ENCODE data around the gene MRPL38. TPM values are rescaled to one million over a fixed set of nuclear protein-coding genes. Genes with fewer than 3 reads are reported as not detected.
"Not testable (repeated sequence)": the region's sequence is repeated elsewhere in the genome, so short reads cannot be mapped to it uniquely, and the experiment has no call there.

Gene MRPL38
- total RNA-seq, 2 experiments from 2014 or later = 109 to 117 TPM

DNA sequence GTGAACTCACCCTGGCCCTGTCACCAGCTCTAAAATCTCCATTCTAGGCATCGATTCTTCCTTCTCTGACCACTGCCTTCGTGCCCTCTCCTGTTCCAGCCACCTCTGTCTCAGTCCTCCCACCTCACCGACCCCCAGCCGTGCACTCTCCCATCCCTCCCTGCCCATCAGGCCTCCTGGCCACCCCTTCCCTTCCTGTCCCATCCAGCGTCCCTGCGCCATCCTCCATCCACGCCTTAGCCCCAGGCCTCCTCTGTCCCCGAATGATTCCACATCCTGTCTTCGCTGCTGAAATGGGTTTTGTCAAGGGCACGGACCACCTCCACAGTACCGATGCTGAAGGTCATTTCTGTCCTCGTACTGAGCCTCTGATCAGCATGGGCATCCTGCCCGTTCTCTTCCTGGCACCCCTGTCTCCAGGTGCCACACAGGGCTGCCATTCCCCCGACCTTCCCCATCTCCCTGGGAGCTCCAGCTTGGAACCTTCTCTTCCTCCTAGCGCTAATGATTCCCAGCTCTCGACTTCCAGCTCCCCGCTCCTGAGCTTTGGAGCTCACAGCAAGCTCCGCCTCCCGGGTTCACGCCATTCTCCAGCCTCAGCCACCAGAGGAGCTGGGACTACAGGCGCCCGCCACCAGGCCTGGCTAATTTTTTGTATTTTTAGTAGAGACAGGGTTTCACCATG lies 10.5 kb downstream of the MRPL38 start:
- Mint-ChIP-seq H3K4me1 (ENCODE audit: low read depth) (peaks cover 26% of the 10 kb centered on the region), H3K9me3 (no peaks in the 10 kb centered on the region), H3K36me3 (ENCODE audit: low read depth) (peaks cover 19% of the 10 kb centered on the region), H3K27ac (no peak overlapping the region), H3K4me3 (no peak overlapping the region), H3K27me3 (ENCODE audit: low read depth) (no peaks in the 10 kb centered on the region)
- intact Hi-C loops (cut with micrococcal nuclease) = no loop called here
- no peak for DNase-seq
- CTCF ChIA-PET = interaction anchor here (0.9 to 3.0 kb wide), 5 partner anchors 10 to 141 kb away, joined by 3 to 14 read pairs (median 6); partner anchors contain the start of gene MRPL38

DNA sequence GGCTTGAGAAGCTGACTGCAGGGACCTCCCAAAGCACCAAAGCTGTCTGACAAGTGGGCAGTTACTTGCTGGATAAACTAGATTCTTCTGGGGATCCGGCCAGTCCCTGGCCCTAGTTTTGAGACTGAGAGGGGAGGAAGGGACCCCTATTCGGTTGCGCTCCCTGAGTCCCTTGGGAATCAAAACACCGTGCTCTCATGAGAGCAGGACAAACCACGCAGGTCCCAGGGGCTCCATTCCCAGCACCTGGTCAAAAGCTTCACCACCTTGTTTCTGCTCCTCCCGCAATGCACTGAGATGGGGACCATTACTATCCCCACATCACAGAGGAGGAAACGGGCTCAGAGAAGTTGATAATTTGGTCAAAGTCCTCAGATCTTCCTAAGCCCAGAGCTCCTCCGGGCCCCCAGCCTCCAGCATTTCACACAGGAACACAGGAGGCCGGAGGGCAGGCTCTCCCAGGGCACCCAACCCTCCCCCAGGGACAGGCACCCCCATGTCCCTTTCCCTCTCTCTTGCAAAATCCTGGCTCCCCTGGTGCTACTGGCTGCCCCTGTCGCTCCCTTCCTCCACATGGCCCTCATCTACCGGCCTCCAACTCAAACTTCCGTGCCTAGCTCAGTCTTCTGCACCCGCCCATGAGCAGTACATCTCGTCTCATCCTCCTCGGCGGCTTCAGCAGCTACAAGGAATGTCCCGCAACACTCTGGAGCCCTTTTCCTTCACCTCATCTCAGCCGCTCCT lies 11.2 kb downstream of the MRPL38 start:
- intact Hi-C loops (cut with micrococcal nuclease) = no loop called here
- H3K36me3 Mint-ChIP-seq (ENCODE audit: low read depth) = peaks cover 16% of the 10 kb centered on the region
- H3K27ac Mint-ChIP-seq = no peak overlapping the region
- CTCF ChIA-PET = interaction anchor here (0.6 to 1.6 kb wide), 4 partner anchors 11 to 208 kb away, joined by 3 to 7 read pairs (median 4); partner anchors contain the start of gene MRPL38
- H3K27me3 Mint-ChIP-seq (ENCODE audit: low read depth) = no peaks in the 10 kb centered on the region
- H3K4me3 Mint-ChIP-seq = no peak overlapping the region
- no peak for DNase-seq
- H3K9me3 Mint-ChIP-seq = no peaks in the 10 kb centered on the region
- H3K4me1 Mint-ChIP-seq (ENCODE audit: low read depth) = peaks cover 26% of the 10 kb centered on the region

GRCh38 chr17:75892556-75893224 lies 12.0 kb downstream of the MRPL38 start:
- Mint-ChIP-seq H3K27me3 (ENCODE audit: low read depth) (no peaks in the 10 kb centered on the region), H3K36me3 (ENCODE audit: low read depth) (peaks cover 16% of the 10 kb centered on the region), H3K27ac (no peak overlapping the region), H3K4me1 (ENCODE audit: low read depth) (peaks cover 24% of the 10 kb centered on the region), H3K4me3 (no peak overlapping the region), H3K9me3 (no peaks in the 10 kb centered on the region)
- intact Hi-C loops (cut with micrococcal nuclease) = no loop called here
- CTCF ChIA-PET = interaction anchor here (0.6 to 1.4 kb wide), 4 partner anchors 12 to 207 kb away, joined by 3 to 6 read pairs (median 3); partner anchors contain the start of gene MRPL38
- no peak for DNase-seq

- CTCF ChIA-PET = interaction anchor here (1.2 kb wide), 1 partner anchor 15 kb away, joined by 3 read pairs; no protein-coding TSS in a partner anchor
- peaks cover 16% of the 10 kb centered on the region for H3K36me3 Mint-ChIP-seq (ENCODE audit: low read depth)
- H3K27me3 Mint-ChIP-seq (ENCODE audit: low read depth) = no peaks in the 10 kb centered on the region
- H3K4me3 Mint-ChIP-seq = no peak overlapping the region
- peak overlapping the region; percentile 36 for H3K27ac Mint-ChIP-seq
- peaks cover 20% of the 10 kb centered on the region for H3K4me1 Mint-ChIP-seq (ENCODE audit: low read depth)
- H3K9me3 Mint-ChIP-seq = no peaks in the 10 kb centered on the region
- intact Hi-C loops (cut with micrococcal nuclease) = no loop called here
- no peak for DNase-seq
Measured at GRCh38 chr17:75891605-75892555, 12.8 kb downstream of the MRPL38 start.

GRCh38 chr17:75891022-75891604 lies 13.6 kb downstream of the MRPL38 start:
- H3K27ac Mint-ChIP-seq = no peak overlapping the region
- DNase-seq = no peak
- no peaks in the 10 kb centered on the region for H3K27me3 Mint-ChIP-seq (ENCODE audit: low read depth)
- intact Hi-C loops (cut with micrococcal nuclease) = no loop called here
- CTCF ChIA-PET = no interaction called here
- H3K36me3 Mint-ChIP-seq (ENCODE audit: low read depth) = peaks cover 16% of the 10 kb centered on the region
- H3K9me3 Mint-ChIP-seq = no peaks in the 10 kb centered on the region
- peaks cover 20% of the 10 kb centered on the region for H3K4me1 Mint-ChIP-seq (ENCODE audit: low read depth)
- H3K4me3 Mint-ChIP-seq = no peak overlapping the region

- no peak overlapping the region for H3K27ac Mint-ChIP-seq
- peaks cover 8% of the 10 kb centered on the region for H3K4me1 Mint-ChIP-seq (ENCODE audit: low read depth)
- no peaks in the 10 kb centered on the region for H3K27me3 Mint-ChIP-seq (ENCODE audit: low read depth)
- H3K9me3 Mint-ChIP-seq = no peaks in the 10 kb centered on the region
- H3K4me3 Mint-ChIP-seq = no peak overlapping the region
- CTCF ChIA-PET = interaction anchor here (0.8 kb wide), 1 partner anchor 10 kb away, joined by 3 read pairs; no protein-coding TSS in a partner anchor
- DNase-seq = no peak
- intact Hi-C loops (cut with micrococcal nuclease) = no loop called here
- peaks cover 10% of the 10 kb centered on the region for H3K36me3 Mint-ChIP-seq (ENCODE audit: low read depth)
Measured at GRCh38 chr17:75889454-75889853, 15.2 kb downstream of the MRPL38 start.

DNA sequence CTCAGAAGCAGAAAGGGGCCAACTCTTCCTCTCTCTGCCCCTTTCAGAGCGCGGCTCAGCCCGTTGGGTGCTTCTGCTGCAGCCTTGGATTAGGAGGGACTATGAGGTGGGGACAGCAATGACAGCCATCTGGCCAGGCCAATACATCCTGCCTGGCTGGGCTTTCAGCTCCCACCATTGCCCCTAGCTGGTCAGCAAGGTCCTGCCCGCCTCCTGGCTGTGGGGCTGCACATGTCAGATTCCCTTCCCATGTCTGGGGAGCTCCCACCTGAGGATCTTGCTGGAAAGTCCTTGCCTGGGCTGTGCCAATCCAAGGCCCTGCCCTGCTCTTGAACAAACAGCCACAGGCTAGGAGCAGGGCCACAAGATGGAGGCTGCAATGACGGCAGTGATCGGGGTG lies 16.2 kb downstream of the MRPL38 start:
- intact Hi-C loops (cut with micrococcal nuclease) = no loop called here
- H3K4me1 Mint-ChIP-seq (ENCODE audit: low read depth) = no peaks in the 10 kb centered on the region

GRCh38 chr17:75885860-75886259 lies 18.8 kb downstream of the MRPL38 start:
- H3K27me3 Mint-ChIP-seq (ENCODE audit: low read depth); H3K4me1 Mint-ChIP-seq (ENCODE audit: low read depth); intact Hi-C loops (cut with micrococcal nuclease); H3K36me3 Mint-ChIP-seq (ENCODE audit: low read depth); DNase-seq; H3K9me3 Mint-ChIP-seq; H3K4me3 Mint-ChIP-seq: not testable (repeated sequence)
- H3K27ac Mint-ChIP-seq = peak overlapping the region; percentile 27
- CTCF ChIA-PET = interaction anchor here (1.2 kb wide), 1 partner anchor 25 kb away, joined by 4 read pairs; no protein-coding TSS in a partner anchor

More for the DNA sequence above, 16.2 kb downstream of the MRPL38 start:
- Mint-ChIP-seq H3K36me3 (ENCODE audit: low read depth) (peaks cover 7% of the 10 kb centered on the region), H3K9me3 (no peaks in the 10 kb centered on the region), H3K4me3 (no peak overlapping the region), H3K27ac (no peak overlapping the region), H3K27me3 (ENCODE audit: low read depth) (no peaks in the 10 kb centered on the region)
- CTCF ChIA-PET = no interaction called here
- no peak for DNase-seq

- H3K27ac Mint-ChIP-seq = no peak overlapping the region
- intact Hi-C loops (cut with micrococcal nuclease) = no loop called here
- peaks cover 2% of the 10 kb centered on the region for H3K4me1 Mint-ChIP-seq (ENCODE audit: low read depth)
- H3K4me3 Mint-ChIP-seq = no peak overlapping the region
- H3K36me3 Mint-ChIP-seq (ENCODE audit: low read depth) = peaks cover 5% of the 10 kb centered on the region
- no peak for DNase-seq
- CTCF ChIA-PET = interaction anchor here (1.2 kb wide), 1 partner anchor 24 kb away, joined by 4 read pairs; no protein-coding TSS in a partner anchor
- H3K9me3 Mint-ChIP-seq = no peaks in the 10 kb centered on the region
- no peaks in the 10 kb centered on the region for H3K27me3 Mint-ChIP-seq (ENCODE audit: low read depth)
Measured at GRCh38 chr17:75885431-75885830, 19.3 kb downstream of the MRPL38 start.

- peaks cover 3% of the 10 kb centered on the region for H3K27me3 Mint-ChIP-seq (ENCODE audit: low read depth)
Measured at GRCh38 chr17:75881678-75882454, 22.8 kb downstream of the MRPL38 start.

More at GRCh38 chr17:75881678-75882454, 22.8 kb downstream of the MRPL38 start:
- H3K4me1 Mint-ChIP-seq (ENCODE audit: low read depth) = peaks cover 12% of the 10 kb centered on the region
- intact Hi-C loops (cut with micrococcal nuclease) = no loop called here
- no peak overlapping the region for H3K4me3 Mint-ChIP-seq
- peaks cover 2% of the 10 kb centered on the region for H3K36me3 Mint-ChIP-seq (ENCODE audit: low read depth)
- CTCF ChIA-PET = interaction anchor here (0.8 to 2.1 kb wide), 2 partner anchors 20 to 34 kb away, joined by 3 to 15 read pairs; no protein-coding TSS in a partner anchor
- H3K9me3 Mint-ChIP-seq = no peaks in the 10 kb centered on the region
- no peak for DNase-seq
- H3K27ac Mint-ChIP-seq = no peak overlapping the region
